CD4-positive, alpha-beta T cell treated with Interleukin-4 for 1 hour (primary cell): ENCODE results near the gene ARHGAP8.
"Not testable (repeated sequence)": the region's sequence is repeated elsewhere in the genome, so short reads cannot be mapped to it uniquely, and the experiment has no call there.

Experiments used
- DNase-seq, 2 donors: peaks; one replicate each; pipeline ENCODE4 v3.0.0-alpha.2; 2020 to 2022

Gene ARHGAP8

GRCh38 chr22:44776605-44777363 is 24.4 kb downstream of the ARHGAP8 start:
- no peak for DNase-seq

- no peak for DNase-seq
Measured at GRCh38 chr22:44777364-44777755, 25.0 kb downstream of the ARHGAP8 start.

- no peak for DNase-seq
Measured at GRCh38 chr22:44780876-44781449, 28.6 kb downstream of the ARHGAP8 start.

- DNase-seq, result no peak
Measured at GRCh38 chr22:44782363-44782963, 30.1 kb downstream of the ARHGAP8 start.

GRCh38 chr22:44783091-44783490 is 30.7 kb downstream of the ARHGAP8 start:
- DNase-seq, result no peak

GRCh38 chr22:44783581-44783980 is 31.2 kb downstream of the ARHGAP8 start:
- DNase-seq, result no peak

GRCh38 chr22:44786136-44786535 is 33.8 kb downstream of the ARHGAP8 start:
- no peak for DNase-seq

- DNase-seq, result no peak
Measured at GRCh38 chr22:44786610-44787009, 34.2 kb downstream of the ARHGAP8 start.

GRCh38 chr22:44787832-44788231 is 35.5 kb downstream of the ARHGAP8 start:
- DNase-seq, result no peak

- no peak for DNase-seq
Measured at GRCh38 chr22:44793106-44793505, 40.7 kb downstream of the ARHGAP8 start.

GRCh38 chr22:44793506-44794172 is 41.3 kb downstream of the ARHGAP8 start:
- DNase-seq, result no peak

GRCh38 chr22:44795701-44796630 is 43.6 kb downstream of the ARHGAP8 start:
- DNase-seq, result no peak

GRCh38 chr22:44797181-44797725 is 44.9 kb downstream of the ARHGAP8 start:
- no peak for DNase-seq

GRCh38 chr22:44799077-44799945 is 46.9 kb downstream of the ARHGAP8 start:
- no peak for DNase-seq

GRCh38 chr22:44799946-44800634 is 47.7 kb downstream of the ARHGAP8 start:
- DNase-seq, result not testable (repeated sequence)

GRCh38 chr22:44801476-44801875 is 49.1 kb downstream of the ARHGAP8 start:
- no peak for DNase-seq

- DNase-seq, result no peak
Measured at GRCh38 chr22:44802071-44802700, 49.8 kb downstream of the ARHGAP8 start.

GRCh38 chr22:44802956-44803355 is 50.6 kb downstream of the ARHGAP8 start:
- DNase-seq, result no peak

- no peak for DNase-seq
Measured at GRCh38 chr22:44804327-44804726, 52.0 kb downstream of the ARHGAP8 start.

GRCh38 chr22:44805711-44806110 is 53.3 kb downstream of the ARHGAP8 start:
- no peak for DNase-seq
